ENCODE data around the gene IL25.
"Not testable (repeated sequence)": the region's sequence is repeated elsewhere in the genome, so short reads cannot be mapped to it uniquely, and the experiment has no call there.

DNA sequence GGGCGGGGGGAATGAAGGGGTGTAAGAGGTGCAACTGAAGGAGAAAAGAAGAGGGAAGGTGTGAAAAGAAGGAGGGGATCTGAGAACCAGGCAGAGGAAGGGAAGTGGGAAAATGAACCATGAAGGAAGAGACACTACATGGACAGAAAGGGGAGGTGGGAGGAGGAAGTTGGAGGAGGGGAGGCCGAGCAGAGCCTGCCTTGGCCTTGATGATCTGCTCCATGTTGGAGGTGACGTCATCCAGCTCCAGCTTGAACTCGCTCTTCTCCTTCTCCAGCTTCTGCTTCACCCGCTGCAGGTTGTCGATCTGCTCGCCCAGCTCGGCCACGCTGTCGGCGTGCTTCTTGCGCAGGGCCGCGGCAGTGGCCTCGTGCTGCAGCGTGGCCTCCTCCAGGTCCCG, 47.0 kb downstream of the IL25 start:
- TF ChIP-seq, protein P1, sequence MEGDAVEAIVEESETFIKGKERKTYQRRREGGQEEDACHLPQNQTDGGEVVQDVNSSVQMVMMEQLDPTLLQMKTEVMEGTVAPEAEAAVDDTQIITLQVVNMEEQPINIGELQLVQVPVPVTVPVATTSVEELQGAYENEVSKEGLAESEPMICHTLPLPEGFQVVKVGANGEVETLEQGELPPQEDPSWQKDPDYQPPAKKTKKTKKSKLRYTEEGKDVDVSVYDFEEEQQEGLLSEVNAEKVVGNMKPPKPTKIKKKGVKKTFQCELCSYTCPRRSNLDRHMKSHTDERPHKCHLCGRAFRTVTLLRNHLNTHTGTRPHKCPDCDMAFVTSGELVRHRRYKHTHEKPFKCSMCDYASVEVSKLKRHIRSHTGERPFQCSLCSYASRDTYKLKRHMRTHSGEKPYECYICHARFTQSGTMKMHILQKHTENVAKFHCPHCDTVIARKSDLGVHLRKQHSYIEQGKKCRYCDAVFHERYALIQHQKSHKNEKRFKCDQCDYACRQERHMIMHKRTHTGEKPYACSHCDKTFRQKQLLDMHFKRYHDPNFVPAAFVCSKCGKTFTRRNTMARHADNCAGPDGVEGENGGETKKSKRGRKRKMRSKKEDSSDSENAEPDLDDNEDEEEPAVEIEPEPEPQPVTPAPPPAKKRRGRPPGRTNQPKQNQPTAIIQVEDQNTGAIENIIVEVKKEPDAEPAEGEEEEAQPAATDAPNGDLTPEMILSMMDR (IDR thresholded peaks at IDR 0.05) = not testable (repeated sequence)
- not testable (repeated sequence) for TF ChIP-seq EP300, POLR2A (IDR thresholded peaks at IDR 0.05)

Data from suprapubic skin (tissue), 3 donors.